ENCODE results near the gene AFAP1.

The AFAP1 gene

DNA sequence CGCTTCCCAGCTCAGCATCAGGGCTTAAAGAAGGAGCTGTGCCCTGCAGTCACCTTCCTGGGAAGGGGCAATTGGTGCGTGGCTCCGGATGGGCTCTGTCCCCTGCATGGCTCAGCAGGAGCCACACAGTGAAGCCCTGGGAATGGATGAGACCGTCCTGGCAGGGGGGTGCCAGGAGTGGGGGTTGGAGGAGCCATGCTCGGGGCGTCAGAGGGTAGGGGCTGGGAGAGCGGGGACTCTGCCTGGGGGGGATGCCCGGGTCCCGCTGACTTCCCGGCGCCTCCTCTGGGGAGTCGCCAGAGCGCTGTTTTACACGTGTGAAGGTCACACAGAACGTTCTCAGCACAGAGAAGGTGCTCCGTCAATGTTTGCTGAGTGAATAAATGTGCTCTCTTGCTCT is 184.1 kb downstream of the AFAP1 start:
- H3K4me1 ChIP-seq (ENCODE audit: control insufficient read depth in 1 of 2, insufficient read depth in 2 of 2, low read length in 2 of 2), result no peaks in the 10 kb centered on the region
- no CpG with 5 or more reads among the region's 16 CpGs for WGBS (ENCODE audit: extremely low coverage, insufficient coverage, insufficient read length)
- no peaks in the 10 kb centered on the region for H3K79me2 ChIP-seq (ENCODE audit: control insufficient read depth, insufficient read depth, low read length, poor library complexity)
- no peak overlapping the region for H3K23ac ChIP-seq (ENCODE audit: low read length)
- H3K4me2 ChIP-seq (ENCODE audit: low read length), result no peak overlapping the region
- no peak overlapping the region for H3K27ac ChIP-seq (ENCODE audit: low read depth, low read length)
- H3K9me3 ChIP-seq (ENCODE audit: insufficient read depth, low read depth, low read length), result no peaks in the 10 kb centered on the region
- no peak overlapping the region for H2BK12ac ChIP-seq (ENCODE audit: low read length)
- H3K36me3 ChIP-seq (ENCODE audit: control insufficient read depth in 1 of 2, insufficient read depth in 2 of 2, low read length in 2 of 2), result peaks cover 13 to 21% of the 10 kb centered on the region in 2 experiments
- H3K4ac ChIP-seq (ENCODE audit: low read depth, low read length), result no peak overlapping the region
- no peaks in the 10 kb centered on the region for H3K27me3 ChIP-seq (ENCODE audit: insufficient read depth, low read length)
- no peak overlapping the region for H4K91ac ChIP-seq (ENCODE audit: low read depth, low read length)
- no peak overlapping the region for H4K12ac ChIP-seq (ENCODE audit: low read depth, low read length)
- H3K4me3 ChIP-seq (ENCODE audit: low read depth, low read length), result no peak overlapping the region
- no peak overlapping the region for H4K8ac ChIP-seq (ENCODE audit: low read depth, low read length)
- DNase-seq, result no peak
- no peak overlapping the region for H2BK120ac ChIP-seq (ENCODE audit: insufficient read depth, low read length, poor library complexity)
- H3K18ac ChIP-seq (ENCODE audit: low read length), result no peak overlapping the region
- no peak overlapping the region for H2AK5ac ChIP-seq (ENCODE audit: low read length)
- no peak overlapping the region for H2BK5ac ChIP-seq (ENCODE audit: low read depth, low read length, poor library complexity)
- H3K9ac ChIP-seq (ENCODE audit: low read length), result no peak overlapping the region
- no peaks in the 10 kb centered on the region for H3K79me1 ChIP-seq (ENCODE audit: low read length)
- H2AFZ ChIP-seq (ENCODE audit: insufficient read depth, low read length, poor library complexity), result no peak overlapping the region
- H3K14ac ChIP-seq (ENCODE audit: low read length), result no peak overlapping the region

DNA sequence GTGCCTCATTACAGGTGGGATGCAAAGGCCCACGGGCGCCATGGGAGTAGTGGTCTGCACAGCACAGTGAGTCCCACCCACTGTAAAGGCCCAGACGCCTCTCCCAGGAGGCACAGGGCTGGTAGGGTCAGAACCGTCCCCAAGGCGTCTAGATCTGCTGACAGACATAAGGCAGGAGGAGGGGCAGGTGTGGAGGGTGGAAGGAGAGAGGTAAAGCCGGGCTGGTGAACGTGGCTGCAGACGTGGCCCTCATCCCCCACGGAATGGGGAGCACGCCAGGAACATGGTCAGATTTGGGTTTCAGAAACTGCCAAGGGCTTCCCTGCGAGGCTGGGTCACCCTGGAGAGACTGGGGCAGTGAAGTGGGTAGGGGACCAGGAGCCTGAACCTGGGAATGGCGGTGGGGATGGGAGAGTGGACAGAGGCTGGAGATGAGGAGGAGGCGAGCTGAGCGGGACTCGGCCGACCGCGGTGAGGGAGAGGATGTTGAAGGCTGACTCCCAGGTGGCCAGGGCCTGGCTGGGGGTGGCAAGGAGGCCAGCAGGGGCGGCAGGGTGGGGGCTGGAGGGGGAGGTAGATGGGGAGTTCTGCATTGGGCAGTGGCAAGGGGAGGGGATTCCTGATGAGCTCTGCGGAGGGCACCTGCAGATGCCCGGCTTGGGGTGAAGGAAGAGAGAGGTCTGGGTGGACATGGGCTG is 184.9 kb downstream of the AFAP1 start:
- DNase-seq, result no peak
- Histone ChIP-seq H3K36me3 (ENCODE audit: control insufficient read depth in 1 of 2, insufficient read depth in 2 of 2, low read length in 2 of 2) (peaks cover 11 to 17% of the 10 kb centered on the region in 2 experiments), H4K8ac (ENCODE audit: low read depth, low read length) (no peak overlapping the region), H3K27me3 (ENCODE audit: insufficient read depth, low read length) (no peaks in the 10 kb centered on the region), H3K9ac (ENCODE audit: low read length) (no peak overlapping the region), H3K18ac (ENCODE audit: low read length) (no peak overlapping the region), H4K12ac (ENCODE audit: low read depth, low read length) (no peak overlapping the region), H2AK5ac (ENCODE audit: low read length) (no peak overlapping the region), H3K4ac (ENCODE audit: low read depth, low read length) (no peak overlapping the region), H3K79me2 (ENCODE audit: control insufficient read depth, insufficient read depth, low read length, poor library complexity) (no peaks in the 10 kb centered on the region), H3K23ac (ENCODE audit: low read length) (no peak overlapping the region), H3K4me1 (ENCODE audit: control insufficient read depth in 1 of 2, insufficient read depth in 2 of 2, low read length in 2 of 2) (no peaks in the 10 kb centered on the region), H3K14ac (ENCODE audit: low read length) (no peak overlapping the region), H4K91ac (ENCODE audit: low read depth, low read length) (no peak overlapping the region), H3K79me1 (ENCODE audit: low read length) (no peaks in the 10 kb centered on the region), H3K4me2 (ENCODE audit: low read length) (no peak overlapping the region), H3K9me3 (ENCODE audit: insufficient read depth, low read depth, low read length) (no peaks in the 10 kb centered on the region), H2BK5ac (ENCODE audit: low read depth, low read length, poor library complexity) (no peak overlapping the region), H3K4me3 (ENCODE audit: low read depth, low read length) (no peak overlapping the region), H2AFZ (ENCODE audit: insufficient read depth, low read length, poor library complexity) (no peak overlapping the region), H3K27ac (ENCODE audit: low read depth, low read length) (no peak overlapping the region), H2BK120ac (ENCODE audit: insufficient read depth, low read length, poor library complexity) (no peak overlapping the region), H2BK12ac (ENCODE audit: low read length) (no peak overlapping the region)
- no CpG with 5 or more reads among the region's 21 CpGs for WGBS (ENCODE audit: extremely low coverage, insufficient coverage, insufficient read length)

DNA sequence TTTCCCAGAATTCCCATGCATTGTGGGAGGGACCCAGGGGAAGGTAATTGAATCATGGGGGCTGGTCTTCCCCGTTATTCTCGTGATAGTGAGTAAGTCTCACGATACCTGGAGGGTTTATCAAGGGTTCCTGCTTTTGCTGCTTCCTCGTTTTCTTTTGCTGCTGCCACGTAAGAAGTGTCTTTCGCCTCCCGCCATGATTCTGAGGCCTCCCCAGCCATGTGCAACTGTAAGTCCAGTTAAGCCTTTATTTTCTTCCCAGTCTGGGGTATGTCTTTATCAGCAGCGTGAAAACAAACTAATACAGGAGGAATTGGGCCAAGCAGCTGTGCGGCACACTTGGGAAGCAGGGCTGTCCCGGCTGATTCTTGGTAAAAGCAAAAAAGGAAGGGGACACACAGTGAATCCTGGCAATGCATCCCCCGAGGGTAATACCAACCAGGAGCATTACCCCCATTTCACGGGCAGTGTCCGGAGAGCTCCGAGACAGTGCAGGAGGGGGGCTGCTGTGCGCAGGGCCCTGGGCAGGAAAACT is 185.7 kb downstream of the AFAP1 start:
- Histone ChIP-seq H3K4ac (ENCODE audit: low read depth, low read length) (no peak overlapping the region), H3K27ac (ENCODE audit: low read depth, low read length) (no peak overlapping the region), H4K8ac (ENCODE audit: low read depth, low read length) (no peak overlapping the region), H3K9ac (ENCODE audit: low read length) (no peak overlapping the region), H3K18ac (ENCODE audit: low read length) (no peak overlapping the region), H2AFZ (ENCODE audit: insufficient read depth, low read length, poor library complexity) (no peak overlapping the region), H3K4me1 (ENCODE audit: control insufficient read depth in 1 of 2, insufficient read depth in 2 of 2, low read length in 2 of 2) (no peaks in the 10 kb centered on the region), H3K36me3 (ENCODE audit: control insufficient read depth in 1 of 2, insufficient read depth in 2 of 2, low read length in 2 of 2) (peaks cover 11 to 14% of the 10 kb centered on the region in 2 experiments), H2BK12ac (ENCODE audit: low read length) (no peak overlapping the region), H2AK5ac (ENCODE audit: low read length) (no peak overlapping the region), H3K27me3 (ENCODE audit: insufficient read depth, low read length) (no peaks in the 10 kb centered on the region), H4K91ac (ENCODE audit: low read depth, low read length) (no peak overlapping the region), H2BK120ac (ENCODE audit: insufficient read depth, low read length, poor library complexity) (no peak overlapping the region), H3K9me3 (ENCODE audit: insufficient read depth, low read depth, low read length) (no peaks in the 10 kb centered on the region), H2BK5ac (ENCODE audit: low read depth, low read length, poor library complexity) (no peak overlapping the region), H4K12ac (ENCODE audit: low read depth, low read length) (no peak overlapping the region), H3K79me1 (ENCODE audit: low read length) (no peaks in the 10 kb centered on the region), H3K14ac (ENCODE audit: low read length) (no peak overlapping the region), H3K4me2 (ENCODE audit: low read length) (no peak overlapping the region), H3K4me3 (ENCODE audit: low read depth, low read length) (no peak overlapping the region), H3K79me2 (ENCODE audit: control insufficient read depth, insufficient read depth, low read length, poor library complexity) (no peaks in the 10 kb centered on the region), H3K23ac (ENCODE audit: low read length) (no peak overlapping the region)
- WGBS (ENCODE audit: extremely low coverage, insufficient coverage, insufficient read length), result no CpG with 5 or more reads among the region's 15 CpGs
- no peak for DNase-seq

DNA sequence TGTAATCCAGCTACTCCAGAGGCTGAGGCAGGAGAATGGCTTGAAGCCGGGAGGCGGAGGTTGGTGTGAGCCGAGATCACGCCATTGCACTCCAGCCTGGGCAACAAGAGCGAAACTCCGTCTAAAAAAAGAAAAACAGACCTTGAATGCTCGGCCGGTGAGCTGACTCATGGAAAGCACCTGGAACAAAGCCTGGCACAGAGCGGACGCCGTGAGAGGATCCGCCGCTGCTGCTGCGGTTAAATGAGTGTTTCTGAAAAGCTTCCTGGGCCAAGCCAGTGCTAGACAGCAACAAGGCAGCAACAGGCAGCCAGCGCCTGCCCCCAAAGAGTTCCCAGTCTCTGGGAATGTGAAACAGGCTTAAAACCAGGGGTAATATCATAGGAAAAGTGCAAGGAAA is 186.4 kb downstream of the AFAP1 start:
- Histone ChIP-seq H4K12ac (ENCODE audit: low read depth, low read length) (no peak overlapping the region), H2BK120ac (ENCODE audit: insufficient read depth, low read length, poor library complexity) (no peak overlapping the region), H2BK5ac (ENCODE audit: low read depth, low read length, poor library complexity) (no peak overlapping the region), H2AK5ac (ENCODE audit: low read length) (no peak overlapping the region), H3K4me3 (ENCODE audit: low read depth, low read length) (no peak overlapping the region), H3K27ac (ENCODE audit: low read depth, low read length) (no peak overlapping the region), H3K14ac (ENCODE audit: low read length) (no peak overlapping the region), H3K23ac (ENCODE audit: low read length) (no peak overlapping the region), H4K91ac (ENCODE audit: low read depth, low read length) (no peak overlapping the region), H3K9me3 (ENCODE audit: insufficient read depth, low read depth, low read length) (no peaks in the 10 kb centered on the region), H3K36me3 (ENCODE audit: control insufficient read depth in 1 of 2, insufficient read depth in 2 of 2, low read length in 2 of 2) (peaks cover 11% of the 10 kb centered on the region in 2 experiments), H2BK12ac (ENCODE audit: low read length) (no peak overlapping the region), H3K27me3 (ENCODE audit: insufficient read depth, low read length) (no peaks in the 10 kb centered on the region), H3K79me2 (ENCODE audit: control insufficient read depth, insufficient read depth, low read length, poor library complexity) (no peaks in the 10 kb centered on the region), H3K79me1 (ENCODE audit: low read length) (no peaks in the 10 kb centered on the region), H3K4ac (ENCODE audit: low read depth, low read length) (no peak overlapping the region), H2AFZ (ENCODE audit: insufficient read depth, low read length, poor library complexity) (no peak overlapping the region), H3K9ac (ENCODE audit: low read length) (no peak overlapping the region), H3K4me2 (ENCODE audit: low read length) (no peak overlapping the region), H3K4me1 (ENCODE audit: control insufficient read depth in 1 of 2, insufficient read depth in 2 of 2, low read length in 2 of 2) (no peaks in the 10 kb centered on the region), H3K18ac (ENCODE audit: low read length) (no peak overlapping the region), H4K8ac (ENCODE audit: low read depth, low read length) (no peak overlapping the region)
- whole genome bisulfite sequencing (ENCODE audit: extremely low coverage, insufficient coverage, insufficient read length), result no CpG with 5 or more reads among the region's 15 CpGs
- DNase-seq, result no peak
